GM12878 (cell line): ENCODE results near the gene ARID5B. TPM values are rescaled to one million over a fixed set of nuclear protein-coding genes. Genes with fewer than 3 reads are reported as not detected.

ENCODE experiments used
- ATAC-seq: fragments of 200-7000 bp; cut with Tn5 transposase; 3 replicates; pipeline ENCODE4 v1.9.1; 2020; ENCODE audit warnings: mild to moderate bottlenecking, moderate library complexity
- BruUV-seq: library from RNA; stranded (reverse); fragments of 400-500 nt; replicated peaks from 2 replicates; lab custom pipeline; 2021; lab: Mats Ljungman, UMichigan
- CTCF ChIA-PET: fragments of 300-600 bp; sonication (Branson Sonifier 250); formaldehyde crosslinking; extraction: SDS; loops from one replicate; lab custom pipeline; 2021; ENCODE audit warnings: inconsistent platforms; lab: Yijun Ruan, JAX
- POLR2A ChIA-PET: fragments of 350-600 bp; formaldehyde crosslinking; extraction: SDS; loops from one replicate; lab custom pipeline; 2021; ENCODE audit warnings: inconsistent platforms; lab: Charles Lee
- RAD21 ChIA-PET: fragments of 300-600 bp; sonication (Branson Sonifier 250); formaldehyde crosslinking; loops from one replicate; lab custom pipeline; 2023; ENCODE audit warnings: antibody characterized with exemption; ENCODE audit not compliant: unreplicated experiment; lab: Charles Lee
- SMC1A ChIA-PET: fragments of 300-600 bp; sonication (Branson Sonifier 250); formaldehyde crosslinking; loops from one replicate; lab custom pipeline; 2023; ENCODE audit not compliant: unreplicated experiment, uncharacterized antibody; lab: Charles Lee
- DNase-seq: peaks from one replicate; pipeline ENCODE4 v3.0.0-alpha.2; 2011; ENCODE audit warnings: low read depth, low spot score
- FAIRE-seq: peaks from 3 replicates; lab custom pipeline; 2011; peaks lifted over from hg19 to GRCh38; lab: Jason Lieb, UNC
- H2AFZ ChIP-seq: 2 replicates; pipeline ENCODE4 v1.6.0; 2011; ENCODE audit warnings: low read depth, low read length, control low read depth; ENCODE audit not compliant: control insufficient read depth
- H3K27ac ChIP-seq: 2 replicates; pipeline ENCODE4 v1.5.1; 2011; ENCODE audit warnings: control low read depth; ENCODE audit not compliant: control insufficient read depth, insufficient read depth
- H3K27me3 ChIP-seq, 2 experiments: replicated peaks in 1 of 2; 2 replicates each; pipeline versions ENCODE4 v1.6.0 to v1.6.1; 2011; ENCODE audit warnings: low read length in 1 of 2; ENCODE audit not compliant: control insufficient read depth in 2 of 2, insufficient read depth in 2 of 2
- H3K36me3 ChIP-seq, 2 experiments: 2 replicates each; pipeline ENCODE4 v1.5.1; 2011; ENCODE audit warnings: low read length in 1 of 2; ENCODE audit not compliant: control insufficient read depth in 2 of 2, insufficient read depth in 2 of 2
- H3K4me1 ChIP-seq: 2 replicates; pipeline ENCODE4 v1.6.1; 2011; ENCODE audit warnings: mild to moderate bottlenecking, low read length, moderate library complexity, mixed read lengths; ENCODE audit not compliant: control insufficient read depth, insufficient read depth
- H3K4me2 ChIP-seq: 2 replicates; pipeline ENCODE4 v1.6.0; 2011; ENCODE audit warnings: control low read depth; ENCODE audit not compliant: control insufficient read depth, insufficient read depth
- H3K4me3 ChIP-seq: fragments of 200-600 bp; sonication (generic); 2 replicates; pipeline ENCODE4 v1.5.1; 2016
- H3K79me2 ChIP-seq: 2 replicates; pipeline ENCODE4 v1.6.0; 2011; ENCODE audit warnings: low read length; ENCODE audit not compliant: control insufficient read depth, insufficient read depth
- H3K9ac ChIP-seq: 2 replicates; pipeline ENCODE4 v1.8.0; 2011; ENCODE audit warnings: low read length, control low read depth, mixed read lengths; ENCODE audit not compliant: control insufficient read depth, insufficient read depth
- H3K9me3 ChIP-seq: replicated peaks from 3 replicates; pipeline ENCODE4 v1.5.1; 2011; ENCODE audit warnings: mild to moderate bottlenecking, low read length; ENCODE audit not compliant: control insufficient read depth, insufficient read depth
- H4K20me1 ChIP-seq: 2 replicates; pipeline ENCODE4 v1.6.0; 2011; ENCODE audit not compliant: control insufficient read depth, insufficient read depth
- ASH2L ChIP-seq: fragments of 300-600, 200-600 bp; sonication (generic); IDR thresholded peaks from 2 replicates; pipeline ENCODE4 v1.6.1; 2017; ENCODE audit warnings: low read depth, mild to moderate bottlenecking, borderline replicate concordance
- BCL11A ChIP-seq: IDR thresholded peaks from 2 replicates; pipeline ENCODE4 v1.6.1; 2011; ENCODE audit warnings: low read depth, low read length
- CBFB ChIP-seq: IDR thresholded peaks from 2 replicates; pipeline ENCODE4 v1.6.1; 2016; ENCODE audit warnings: antibody characterized with exemption, low read depth
- CREB1 ChIP-seq: IDR thresholded peaks from 2 replicates; pipeline ENCODE4 v1.6.1; 2012; ENCODE audit warnings: low read depth, mild to moderate bottlenecking, inconsistent platforms
- CREM ChIP-seq: IDR thresholded peaks from 2 replicates; pipeline ENCODE4 v1.6.1; 2014; ENCODE audit warnings: antibody characterized with exemption, low read depth
- CUX1 ChIP-seq: IDR thresholded peaks from 2 replicates; pipeline ENCODE4 v1.6.1; 2012; ENCODE audit warnings: improper control_type of control experiment, low read depth, low read length; ENCODE audit not compliant: insufficient replicate concordance
- EP300 ChIP-seq, 2 experiments: fragments of 150-350 bp in 1 of 2; IDR thresholded peaks; 2 replicates each; pipeline ENCODE4 v1.6.1; 2011 to 2012; ENCODE audit warnings: low read depth in 2 of 2, low read length in 2 of 2, borderline replicate concordance in 1 of 2, improper control_type of control experiment in 1 of 2, inconsistent platforms in 1 of 2; ENCODE audit not compliant: control insufficient read depth in 1 of 2
- FOXM1 ChIP-seq: IDR thresholded peaks from 2 replicates; pipeline ENCODE4 v1.6.1; 2012; ENCODE audit warnings: low read depth, mild to moderate bottlenecking, inconsistent platforms, low read length, moderate library complexity
- JUND ChIP-seq: IDR thresholded peaks from 2 replicates; pipeline ENCODE4 v1.6.1; 2012; ENCODE audit warnings: low read depth, mild to moderate bottlenecking, low read length, improper control_type of control experiment, moderate library complexity
- MEF2B ChIP-seq: fragments of 450-650 bp; IDR thresholded peaks from 2 replicates; pipeline ENCODE4 v1.6.1; 2018; ENCODE audit warnings: mild to moderate bottlenecking, moderate library complexity; ENCODE audit not compliant: partially characterized antibody, poor library complexity, severe bottlenecking
- PAX5 ChIP-seq: IDR thresholded peaks from 2 replicates; pipeline ENCODE4 v1.6.1; 2011; ENCODE audit warnings: low read depth, low read length, borderline replicate concordance
- PKNOX1 ChIP-seq: fragments of 450-650 bp; IDR thresholded peaks from 2 replicates; pipeline ENCODE4 v1.6.1; 2016; ENCODE audit warnings: mild to moderate bottlenecking
- POLR2AphosphoS5 ChIP-seq: IDR thresholded peaks from 2 replicates; pipeline ENCODE4 v1.6.1; 2011; ENCODE audit warnings: mild to moderate bottlenecking, low read length, inconsistent platforms
- SREBF2 ChIP-seq: IDR thresholded peaks from 2 replicates; pipeline ENCODE4 v1.6.1; 2012; ENCODE audit warnings: mild to moderate bottlenecking, low read length
- SUZ12 ChIP-seq: fragments of 200-600 bp; sonication (generic); IDR thresholded peaks from one replicate; pipeline ENCODE4 v1.6.1; 2018; ENCODE audit warnings: antibody characterized with exemption, mild to moderate bottlenecking; ENCODE audit not compliant: unreplicated experiment
- TAF1 ChIP-seq: IDR thresholded peaks from 2 replicates; pipeline ENCODE4 v1.6.1; 2011; ENCODE audit warnings: mild to moderate bottlenecking, low read depth, low read length, borderline replicate concordance
- TCF3 ChIP-seq: IDR thresholded peaks from 2 replicates; pipeline ENCODE4 v1.6.1; 2012; ENCODE audit warnings: low read depth, mild to moderate bottlenecking, low read length, borderline replicate concordance; ENCODE audit not compliant: insufficient read depth
- ZBED1 ChIP-seq: IDR thresholded peaks from 2 replicates; pipeline ENCODE4 v1.6.1; 2016; ENCODE audit warnings: borderline replicate concordance
- WGBS: methylation state at CpG from one replicate; pipeline ENCODE4 v1.1.6; 2016; ENCODE audit warnings: low lambda C conversion rate; ENCODE audit not compliant: insufficient replicate concordance, insufficient coverage; ENCODE audit errors: missing lambda C conversion rate; 5-methylcytosine and 5-hydroxymethylcytosine counted together
- in situ Hi-C: fragments of 300-500 bp; cut with MboI; formaldehyde crosslinking; loops from 9 replicates; pipeline ENCODE4 v1.14.3; 2018; ENCODE audit warnings: mixed read lengths
- intact Hi-C: fragments of 100-400 bp; cut with micrococcal nuclease; formaldehyde crosslinking; loops from one replicate; pipeline ENCODE4 v1.14.2; 2022; ENCODE audit not compliant: unreplicated experiment
- polyA plus RNA-seq, 11 experiments: library from polyadenylated mRNA; depleted of rRNA in 4 of 11; unstranded in 6 of 11; stranded (reverse) in 5 of 11; fragments of >200 nt; fragmentation: Nextera tagmentation in 4 of 11; fragmentation: Illumina TruSeq in 1 of 11; extraction: Ambion mirVana in 4 of 11; extraction: Trizol in 1 of 11; gene quantifications; 1 replicate in 1 of 11; 2 replicates in 10 of 11; pipeline versions ENCODE4 v1.2.1 to v1.2.3, GENCODE V29; 2011 to 2016; ENCODE audit warnings: inconsistent platforms in 2 of 11, missing spikeins in 2 of 11, low read depth in 1 of 11
- total RNA-seq, 4 experiments: library from RNA; depleted of rRNA in 3 of 4; stranded (reverse); fragments of >200 nt in 3 of 4; fragmentation: Illumina TruSeq in 1 of 4; extraction: Trizol in 1 of 4; gene quantifications; 2 replicates each; pipeline versions ENCODE4 v1.2.1 to v1.2.3, GENCODE V29; 2013 to 2021

The ARID5B gene
- total and polyA plus RNA-seq, 10 of the 15 experiments (the other 5 are each of a cell fraction or from before 2014, with no cell fraction given) = 2.7 to 8.5 (median 6.1) TPM

- Histone ChIP-seq H3K4me1 (peaks cover 59% of the 10 kb centered on the region), H3K27me3 (no peaks in the 10 kb centered on the region), H4K20me1 (no peaks in the 10 kb centered on the region), H3K9me3 (no peaks in the 10 kb centered on the region; the same call in 2 of the 3 replicates), H2AFZ (no peak overlapping the region), H3K36me3 (peaks cover 0 to 7% of the 10 kb centered on the region in 2 experiments; a peak in 3 of 4 replicates), H3K79me2 (peaks cover 93% of the 10 kb centered on the region), H3K27ac (peak overlapping the region; percentile 93), H3K4me2 (peak overlapping the region; percentile 99), H3K4me3 (peak overlapping the region; percentile 68), H3K9ac (peak overlapping the region; percentile 92)
- ChIA-PET POLR2A (interaction anchor here (1.4 kb wide), 1 partner anchor 149 kb away, joined by 3 read pairs; the partner anchor contains the start of gene ARID5B), SMC1A (interaction anchor here (1.0 to 4.0 kb wide), 7 partner anchors 10 to 193 kb away, joined by 3 to 32 read pairs (median 6); no protein-coding TSS in a partner anchor), RAD21 (interaction anchor here (1.0 to 3.4 kb wide), 4 partner anchors 11 to 154 kb away, joined by 3 to 17 read pairs (median 6); no protein-coding TSS in a partner anchor), CTCF (interaction anchor here (1.1 to 2.9 kb wide), 2 partner anchors 12 to 154 kb away, joined by 3 to 24 read pairs; no protein-coding TSS in a partner anchor)
- under 1% methylated on average over 9 of the region's 9 CpGs for WGBS
- in situ Hi-C loops (no loop called here), intact Hi-C loops (loop anchor here (2.0 kb wide), 2 partner anchors 30 to 58 kb away; no protein-coding TSS in a partner anchor)
- no TSS peak for BruUV-seq
- DNase-seq (peak; percentile 67), ATAC-seq (peak; percentile 57), FAIRE-seq (peak; percentile 84)
- peak; percentile 83 for TF ChIP-seq BCL11A
- no peak for TF ChIP-seq SREBF2
- TF ChIP-seq CBFB = no peak
- TF ChIP-seq CREM = peak; percentile 96
- peak; percentile 78 for TF ChIP-seq PKNOX1
- peak; percentile 98 for TF ChIP-seq CREB1
- peak; percentile 67; the same call in 1 of the 2 replicates for TF ChIP-seq PAX5
- peak; percentile 63 for TF ChIP-seq CUX1
- peak; percentile 48; the same call in 1 of the 2 replicates for TF ChIP-seq TCF3
- TF ChIP-seq FOXM1 = peak; percentile 88
- no peak for TF ChIP-seq ASH2L
- no peak for TF ChIP-seq SUZ12
- peak; percentile 91; a peak in 3 of 4 replicates for TF ChIP-seq EP300 (IDR thresholded peaks at IDR 0.05; ENCODE audit: borderline replicate concordance in 1 of 2, control insufficient read depth in 1 of 2, low read depth in 2 of 2, low read length in 2 of 2)
- TF ChIP-seq JUND = no peak
- TF ChIP-seq TAF1 = peak; percentile 47; the same call in 1 of the 2 replicates
- TF ChIP-seq POLR2AphosphoS5 = peak; percentile 68; the same call in 1 of the 2 replicates
- peak; percentile 72; the same call in 1 of the 2 replicates for TF ChIP-seq ZBED1
- TF ChIP-seq MEF2B = peak; percentile 80
Observed at GRCh38 chr10:62050893-62051433, 149.5 kb downstream of the ARID5B start.
